HUES48 (cell line): ENCODE measurements around the gene TMEM88.

ENCODE experiments used
- H3K27ac ChIP-seq: one replicate; pipeline ENCODE4 v1.7.0; 2013; ENCODE audit warnings: low read depth, low read length, inconsistent platforms
- H3K27me3 ChIP-seq: 2 replicates; pipeline ENCODE4 v1.6.1; 2013; ENCODE audit warnings: mild to moderate bottlenecking, low read length; ENCODE audit not compliant: control insufficient read depth, insufficient read depth
- H3K36me3 ChIP-seq: 2 replicates; pipeline ENCODE4 v1.6.1; 2013; ENCODE audit warnings: low read length; ENCODE audit not compliant: control insufficient read depth, insufficient read depth
- H3K4me1 ChIP-seq: 2 replicates; pipeline ENCODE4 v1.6.1; 2013; ENCODE audit warnings: mild to moderate bottlenecking, low read length; ENCODE audit not compliant: control insufficient read depth, insufficient read depth
- H3K4me3 ChIP-seq: 2 replicates; pipeline ENCODE4 v1.5.1; 2013; ENCODE audit warnings: mild to moderate bottlenecking, low read depth, low read length
- H3K9ac ChIP-seq: 2 replicates; pipeline ENCODE4 v1.6.1; 2013; ENCODE audit warnings: mild to moderate bottlenecking, low read depth, low read length, moderate library complexity
- H3K9me3 ChIP-seq: 2 replicates; pipeline ENCODE4 v1.6.1; 2013; ENCODE audit warnings: low read length; ENCODE audit not compliant: control insufficient read depth, insufficient read depth

TMEM88 gene

DNA sequence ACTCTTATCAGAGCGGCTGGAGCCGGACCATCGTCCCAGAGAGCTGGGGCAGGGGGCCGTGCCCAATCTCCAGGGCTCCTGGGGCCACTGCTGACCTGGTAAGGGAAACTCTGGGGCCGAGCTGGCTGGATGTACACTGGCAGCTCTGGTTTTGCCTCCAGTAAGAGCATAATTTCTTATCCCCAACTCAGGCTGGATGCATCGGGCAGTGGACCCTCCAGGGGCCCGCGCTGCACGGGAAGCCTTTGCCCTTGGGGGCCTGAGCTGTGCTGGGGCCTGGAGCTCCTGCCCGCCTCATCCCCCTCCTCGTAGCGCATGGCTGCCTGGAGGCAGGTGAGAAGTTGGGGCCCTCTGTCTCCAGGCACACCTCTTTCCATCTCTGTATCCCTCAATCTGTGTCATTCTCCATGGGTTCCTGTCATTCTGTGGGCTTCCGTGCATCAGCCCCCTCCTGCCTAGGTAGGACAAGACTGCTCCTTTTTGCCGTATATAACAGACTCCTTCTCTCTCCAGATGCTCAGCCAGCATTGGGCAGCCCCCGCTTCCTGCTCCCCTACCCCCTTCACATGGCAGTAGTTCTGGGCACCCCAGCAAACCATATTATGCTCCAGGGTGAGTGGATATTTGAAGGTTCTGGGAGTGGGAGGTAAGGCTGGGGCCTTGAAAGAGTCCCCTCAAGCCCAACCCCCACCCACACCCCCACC is 9.4 kb upstream of the TMEM88 start:
- peak overlapping the region; percentile 78 for H3K4me3 ChIP-seq
- H3K27me3 ChIP-seq = peaks cover 10% of the 10 kb centered on the region
- H3K36me3 ChIP-seq = peaks cover 12% of the 10 kb centered on the region
- H3K4me1 ChIP-seq = peaks cover 11% of the 10 kb centered on the region
- H3K9me3 ChIP-seq = no peaks in the 10 kb centered on the region
- no peak overlapping the region for H3K27ac ChIP-seq
- no peak overlapping the region for H3K9ac ChIP-seq

DNA sequence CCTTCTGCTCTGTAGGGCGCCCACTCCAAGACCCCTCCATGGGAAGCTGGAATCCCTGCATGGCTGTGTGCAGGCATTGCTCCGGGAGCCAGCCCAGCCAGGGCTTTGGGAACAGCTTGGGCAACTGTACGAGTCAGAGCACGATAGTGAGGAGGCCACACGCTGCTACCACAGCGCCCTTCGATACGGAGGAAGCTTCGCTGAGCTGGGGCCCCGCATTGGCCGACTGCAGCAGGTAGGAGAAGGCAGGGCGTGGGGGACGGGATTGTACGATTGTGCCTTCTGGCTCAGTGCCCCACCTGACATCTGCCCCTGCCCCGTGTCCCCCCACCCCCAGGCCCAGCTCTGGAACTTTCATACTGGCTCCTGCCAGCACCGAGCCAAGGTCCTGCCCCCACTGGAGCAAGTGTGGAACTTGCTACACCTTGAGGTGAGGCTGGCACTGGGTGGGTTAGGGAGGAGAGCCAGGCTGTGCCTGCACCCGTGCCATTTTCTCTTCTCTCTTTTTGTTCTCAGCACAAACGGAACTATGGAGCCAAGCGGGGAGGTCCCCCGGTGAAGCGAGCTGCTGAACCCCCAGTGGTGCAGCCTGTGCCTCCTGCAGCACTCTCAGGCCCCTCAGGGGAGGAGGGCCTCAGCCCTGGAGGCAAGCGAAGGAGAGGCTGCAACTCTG is 8.7 kb upstream of the TMEM88 start:
- peaks cover 7% of the 10 kb centered on the region for H3K27me3 ChIP-seq
- no peaks in the 10 kb centered on the region for H3K9me3 ChIP-seq
- no peak overlapping the region for H3K27ac ChIP-seq
- no peak overlapping the region for H3K9ac ChIP-seq
- H3K4me1 ChIP-seq = peaks cover 9% of the 10 kb centered on the region
- H3K36me3 ChIP-seq = peaks cover 13% of the 10 kb centered on the region
- no peak overlapping the region for H3K4me3 ChIP-seq

GRCh38 chr17:7846765-7847661 is 7.9 kb upstream of the TMEM88 start:
- no peak overlapping the region for H3K9ac ChIP-seq
- H3K4me3 ChIP-seq = no peak overlapping the region
- peaks cover 7% of the 10 kb centered on the region for H3K27me3 ChIP-seq
- no peak overlapping the region for H3K27ac ChIP-seq
- peaks cover 13% of the 10 kb centered on the region for H3K36me3 ChIP-seq
- H3K4me1 ChIP-seq = peaks cover 10% of the 10 kb centered on the region; the same call in 1 of the 2 replicates
- no peaks in the 10 kb centered on the region for H3K9me3 ChIP-seq

- Histone ChIP-seq H3K9me3 (no peaks in the 10 kb centered on the region), H3K27me3 (peaks cover 18% of the 10 kb centered on the region), H3K27ac (no peak overlapping the region), H3K4me3 (no peak overlapping the region), H3K9ac (no peak overlapping the region), H3K4me1 (peaks cover 15% of the 10 kb centered on the region; the same call in 1 of the 2 replicates), H3K36me3 (peaks cover 13% of the 10 kb centered on the region)
These were observed 6.7 kb upstream of the TMEM88 start for GRCh38 chr17:7848131-7848579.

DNA sequence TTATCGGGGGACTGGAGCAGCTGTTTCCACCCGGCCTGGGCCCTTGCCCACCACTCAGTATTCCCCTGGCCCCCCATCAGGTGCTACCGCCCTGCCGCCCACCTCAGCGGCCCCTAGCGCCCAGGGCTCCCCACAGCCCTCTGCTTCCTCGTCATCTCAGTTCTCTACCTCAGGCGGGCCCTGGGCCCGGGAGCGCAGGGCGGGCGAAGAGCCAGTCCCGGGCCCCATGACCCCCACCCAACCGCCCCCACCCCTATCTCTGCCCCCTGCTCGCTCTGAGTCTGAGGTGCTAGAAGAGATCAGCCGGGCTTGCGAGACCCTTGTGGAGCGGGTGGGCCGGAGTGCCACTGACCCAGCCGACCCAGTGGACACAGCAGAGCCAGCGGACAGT is 6.1 kb upstream of the TMEM88 start:
- Histone ChIP-seq H3K27ac (no peak overlapping the region), H3K27me3 (peaks cover 24% of the 10 kb centered on the region), H3K36me3 (peaks cover 13% of the 10 kb centered on the region), H3K9ac (no peak overlapping the region), H3K4me3 (no peak overlapping the region), H3K4me1 (peaks cover 15% of the 10 kb centered on the region; the same call in 1 of the 2 replicates), H3K9me3 (no peaks in the 10 kb centered on the region)

DNA sequence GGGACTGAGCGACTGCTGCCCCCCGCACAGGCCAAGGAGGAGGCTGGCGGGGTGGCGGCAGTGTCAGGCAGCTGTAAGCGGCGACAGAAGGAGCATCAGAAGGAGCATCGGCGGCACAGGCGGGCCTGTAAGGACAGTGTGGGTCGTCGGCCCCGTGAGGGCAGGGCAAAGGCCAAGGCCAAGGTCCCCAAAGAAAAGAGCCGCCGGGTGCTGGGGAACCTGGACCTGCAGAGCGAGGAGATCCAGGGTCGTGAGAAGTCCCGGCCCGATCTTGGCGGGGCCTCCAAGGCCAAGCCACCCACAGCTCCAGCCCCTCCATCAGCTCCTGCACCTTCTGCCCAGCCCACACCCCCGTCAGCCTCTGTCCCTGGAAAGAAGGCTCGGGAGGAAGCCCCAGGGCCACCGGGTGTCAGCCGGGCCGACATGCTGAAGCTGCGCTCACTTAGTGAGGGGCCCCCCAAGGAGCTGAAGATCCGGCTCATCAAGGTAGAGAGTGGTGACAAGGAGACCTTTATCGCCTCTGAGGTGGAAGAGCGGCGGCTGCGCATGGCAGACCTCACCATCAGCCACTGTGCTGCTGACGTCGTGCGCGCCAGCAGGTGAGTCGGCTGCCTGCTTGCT is 5.6 kb upstream of the TMEM88 start:
- Histone ChIP-seq H3K4me1 (peaks cover 15% of the 10 kb centered on the region; the same call in 1 of the 2 replicates), H3K9me3 (no peaks in the 10 kb centered on the region), H3K27me3 (peaks cover 29% of the 10 kb centered on the region), H3K4me3 (no peak overlapping the region), H3K36me3 (peaks cover 13% of the 10 kb centered on the region), H3K9ac (no peak overlapping the region), H3K27ac (no peak overlapping the region)

- Histone ChIP-seq H3K36me3 (peaks cover 13% of the 10 kb centered on the region), H3K27me3 (peaks cover 36% of the 10 kb centered on the region), H3K9me3 (no peaks in the 10 kb centered on the region), H3K27ac (no peak overlapping the region), H3K4me1 (peaks cover 14% of the 10 kb centered on the region; the same call in 1 of the 2 replicates), H3K4me3 (no peak overlapping the region), H3K9ac (no peak overlapping the region)
These were observed 4.9 kb upstream of the TMEM88 start for GRCh38 chr17:7849751-7850504.

GRCh38 chr17:7850701-7851437 is 4.0 kb upstream of the TMEM88 start:
- peaks cover 13% of the 10 kb centered on the region for H3K36me3 ChIP-seq
- no peak overlapping the region for H3K9ac ChIP-seq
- peak overlapping the region; percentile 68 for H3K4me3 ChIP-seq
- H3K27ac ChIP-seq = no peak overlapping the region
- peaks cover 45% of the 10 kb centered on the region for H3K27me3 ChIP-seq
- H3K9me3 ChIP-seq = no peaks in the 10 kb centered on the region
- H3K4me1 ChIP-seq = peaks cover 20% of the 10 kb centered on the region; the same call in 1 of the 2 replicates

DNA sequence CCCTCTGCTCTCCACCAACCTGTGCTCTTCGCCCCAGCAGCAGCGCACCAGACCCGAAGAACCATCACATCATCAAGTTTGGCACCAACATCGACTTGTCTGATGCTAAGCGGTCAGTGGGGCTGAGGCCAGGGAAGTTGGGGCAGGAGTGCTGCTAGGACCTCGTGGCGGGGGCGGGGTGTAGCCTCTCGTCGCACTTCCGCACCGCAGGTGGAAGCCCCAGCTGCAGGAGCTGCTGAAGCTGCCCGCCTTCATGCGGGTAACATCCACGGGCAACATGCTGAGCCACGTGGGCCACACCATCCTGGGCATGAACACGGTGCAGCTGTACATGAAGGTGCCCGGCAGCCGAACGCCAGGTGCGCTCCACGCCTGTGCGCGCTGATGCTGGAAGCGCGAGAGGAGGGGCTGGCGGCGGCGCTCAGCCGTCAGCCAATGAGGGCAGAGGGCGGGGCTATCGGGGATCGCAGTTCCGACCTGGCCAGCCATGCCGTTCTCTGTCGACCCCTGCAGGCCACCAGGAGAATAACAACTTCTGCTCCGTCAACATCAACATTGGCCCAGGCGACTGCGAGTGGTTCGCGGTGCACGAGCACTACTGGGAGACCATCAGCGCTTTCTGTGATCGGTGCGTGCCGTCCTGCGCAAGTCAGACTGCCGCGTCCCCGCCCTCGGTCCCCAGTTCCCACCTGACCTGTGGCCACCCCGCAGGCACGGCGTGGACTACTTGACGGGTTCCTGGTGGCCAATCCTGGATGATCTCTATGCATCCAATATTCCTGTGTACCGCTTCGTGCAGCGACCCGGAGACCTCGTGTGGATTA is 3.2 kb upstream of the TMEM88 start:
- Histone ChIP-seq H3K4me1 (peaks cover 27% of the 10 kb centered on the region; the same call in 1 of the 2 replicates), H3K27ac (no peak overlapping the region), H3K9ac (no peak overlapping the region), H3K9me3 (no peaks in the 10 kb centered on the region), H3K27me3 (peaks cover 53% of the 10 kb centered on the region), H3K36me3 (peaks cover 10% of the 10 kb centered on the region), H3K4me3 (peak overlapping the region; percentile 68)
